HG03469 (cell line): ENCODE results near the gene ATXN1.
A peak's percentile ranks its signal among the peaks of the same experiment; 100 is the strongest.

Experiments
- ATAC-seq: cut with Tn5 transposase; IDR thresholded peaks from one replicate; pipeline ENCODE4 v1.9.1; 2021; ENCODE audit warnings: mild to moderate bottlenecking, moderate library complexity, moderate number of reproducible peaks; ENCODE audit not compliant: unreplicated experiment

ATXN1 gene

DNA sequence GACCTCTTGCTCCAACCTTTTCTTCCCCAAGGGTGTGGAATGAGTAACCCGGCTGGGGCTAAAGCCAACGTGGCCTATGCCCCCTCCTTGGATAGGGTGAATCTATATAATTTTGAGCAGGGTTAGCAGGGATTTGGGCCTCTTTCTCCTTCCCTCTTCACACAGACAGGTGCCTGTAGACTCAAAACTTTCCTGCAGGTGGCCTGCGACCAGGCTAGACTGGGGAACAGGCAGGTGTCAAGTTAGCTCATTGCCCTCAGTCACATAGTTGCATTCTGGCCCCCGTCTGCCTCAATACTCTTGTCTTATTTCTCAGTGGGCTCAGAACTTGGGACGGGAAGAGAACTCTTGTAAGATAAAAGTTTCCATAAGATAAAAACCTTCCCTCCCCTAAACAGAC, 243.0 kb downstream of the ATXN1 start:
- ATAC-seq = no peak

DNA sequence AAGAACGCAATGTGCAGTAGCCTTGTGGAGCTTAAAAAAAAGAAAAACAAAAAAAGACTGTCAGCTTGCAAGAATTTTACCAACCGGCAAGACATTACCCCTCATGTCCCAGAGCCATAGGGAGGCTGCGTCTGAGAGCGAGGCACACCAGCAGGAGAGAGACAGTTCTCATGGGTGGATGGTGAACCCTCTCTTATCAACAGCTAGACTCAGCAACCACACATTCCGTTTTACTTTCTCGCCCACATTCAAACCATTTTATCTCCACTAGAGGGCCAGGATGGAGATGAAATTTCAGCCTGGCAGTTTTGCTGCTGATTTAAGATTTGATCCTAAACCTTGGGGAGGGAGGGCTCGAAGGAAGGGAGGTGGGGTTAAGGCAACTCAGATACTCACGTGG, 247.0 kb downstream of the ATXN1 start:
- no peak for ATAC-seq

DNA sequence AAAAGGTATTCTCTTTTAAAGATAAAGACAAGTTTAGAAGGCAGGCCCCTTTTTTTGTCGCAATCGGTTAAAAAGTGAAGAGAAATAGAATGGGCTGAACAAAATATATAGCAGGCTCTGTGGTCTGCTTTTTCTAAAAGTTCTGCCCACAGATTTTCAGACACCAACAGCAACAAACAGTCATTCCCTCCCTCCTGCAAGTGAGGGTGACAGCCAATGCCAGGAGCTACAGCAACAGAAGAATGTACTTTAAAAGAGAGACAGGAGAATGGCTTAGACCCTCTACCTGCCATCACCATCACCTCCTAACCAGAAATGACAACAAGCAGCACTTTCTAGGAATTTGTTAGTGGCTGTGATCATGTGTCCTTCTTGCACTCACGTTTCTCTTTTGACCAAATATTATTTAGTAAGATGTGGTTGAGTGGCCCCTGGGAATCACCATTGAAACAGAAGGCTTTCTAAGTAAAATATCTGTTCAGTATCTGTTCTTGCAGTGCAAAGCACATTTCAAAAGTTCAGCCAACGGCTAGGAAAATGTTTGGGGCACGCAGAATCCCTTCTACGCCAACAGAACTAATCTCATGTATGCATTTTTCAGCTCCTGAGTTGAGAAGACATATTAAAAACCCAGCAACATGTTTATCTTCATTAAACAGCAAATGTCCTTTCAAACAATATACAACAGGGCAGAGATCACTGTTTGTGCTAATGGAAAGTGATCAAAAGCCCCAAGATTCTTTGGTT, 248.5 kb downstream of the ATXN1 start:
- ATAC-seq = no peak

- peak; percentile 40 for ATAC-seq
Measured at GRCh38 chr6:16511723-16512489, 249.4 kb downstream of the ATXN1 start.

GRCh38 chr6:16511040-16511660, 250.1 kb downstream of the ATXN1 start:
- no peak for ATAC-seq

- ATAC-seq = no peak
Measured at GRCh38 chr6:16510245-16510644, 251.0 kb downstream of the ATXN1 start.

DNA sequence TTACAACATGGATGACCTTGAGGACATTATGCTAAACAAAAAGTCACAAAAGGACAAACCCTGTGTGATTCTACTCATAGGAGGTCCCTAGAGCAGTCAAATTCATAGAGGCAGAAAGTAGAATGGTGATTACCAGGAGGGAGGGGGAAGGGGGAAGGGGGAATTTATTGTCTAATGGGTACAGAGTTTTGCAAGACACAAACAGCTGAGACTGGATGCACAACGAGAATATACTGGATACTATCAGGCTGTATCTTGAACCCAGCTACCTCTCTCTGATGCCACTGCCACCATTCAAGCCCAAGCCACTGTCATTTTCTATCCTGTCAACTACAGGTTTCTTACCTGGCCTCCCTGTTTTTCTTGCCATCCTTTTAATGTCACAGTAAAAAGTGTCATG, 252.3 kb downstream of the ATXN1 start:
- ATAC-seq = no peak

DNA sequence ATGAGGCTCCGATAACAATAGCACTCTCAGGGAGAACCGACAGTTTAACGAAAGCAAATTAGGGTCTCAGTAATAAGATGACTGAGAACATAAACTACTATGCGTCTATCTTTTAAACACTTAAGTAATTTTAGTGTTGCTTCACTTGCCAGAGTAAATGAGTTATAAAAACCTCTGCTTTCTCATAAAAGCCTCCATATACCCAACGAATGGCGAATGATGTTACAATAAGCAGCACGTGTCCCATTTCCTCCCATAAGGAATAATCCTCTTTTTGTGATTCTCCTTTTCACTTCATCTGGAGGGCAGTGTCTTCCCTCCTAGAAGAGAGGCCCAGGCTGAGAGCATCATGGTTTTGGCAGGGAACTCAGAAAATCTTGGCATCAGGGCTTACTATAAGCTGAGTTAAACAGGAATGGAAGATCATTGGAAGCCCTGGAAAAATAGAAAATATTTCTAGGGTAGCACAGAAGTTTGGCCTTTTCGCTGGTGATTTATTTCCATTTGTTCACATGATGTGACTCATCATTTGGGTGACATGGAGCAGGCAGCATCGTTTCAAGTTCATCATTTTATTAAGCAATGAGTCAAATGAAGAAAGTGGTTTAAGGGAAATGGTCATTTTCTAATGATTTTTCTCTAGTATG, 255.4 kb downstream of the ATXN1 start:
- no peak for ATAC-seq

DNA sequence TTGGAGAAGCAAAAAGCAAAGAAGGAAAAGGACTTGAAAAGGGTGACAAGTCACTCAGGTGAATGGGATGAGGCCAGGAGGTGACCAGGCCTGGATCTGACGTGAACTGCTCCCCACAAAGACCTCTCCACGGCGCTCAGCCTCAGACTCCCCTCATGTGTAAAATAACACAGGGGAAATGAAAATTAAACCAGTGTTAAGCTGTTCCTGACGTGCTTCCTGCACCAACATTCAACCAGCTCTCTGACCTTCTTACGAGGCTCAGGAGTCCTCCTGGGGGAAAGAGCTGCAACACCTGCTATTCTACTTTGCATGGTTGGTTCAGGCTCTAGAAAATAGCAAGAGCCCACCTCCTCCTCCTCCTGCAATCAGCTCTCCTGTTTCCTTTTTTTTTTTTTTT, 256.7 kb downstream of the ATXN1 start:
- ATAC-seq = no peak

DNA sequence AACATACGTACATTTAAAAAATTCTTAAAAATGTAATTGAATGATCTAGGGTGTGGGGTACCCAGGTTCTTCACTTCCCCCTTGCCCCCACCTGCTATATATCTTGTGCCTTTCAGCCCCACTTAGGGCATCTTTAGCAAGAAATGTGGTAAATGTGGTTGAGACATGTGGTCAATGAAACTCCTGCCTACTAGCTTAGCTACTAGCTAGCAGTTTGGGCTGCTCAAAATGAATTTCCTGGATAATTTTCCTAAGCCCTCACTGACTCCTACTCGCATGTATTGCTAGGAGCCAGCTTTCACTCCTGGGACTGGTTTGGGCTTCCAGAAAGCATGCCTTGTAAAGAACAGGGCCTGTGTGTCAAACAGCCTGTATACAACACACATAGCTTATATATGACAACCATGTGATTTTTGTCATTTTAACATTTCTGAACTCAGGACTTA, 257.3 kb downstream of the ATXN1 start:
- ATAC-seq = peak; percentile 57

DNA sequence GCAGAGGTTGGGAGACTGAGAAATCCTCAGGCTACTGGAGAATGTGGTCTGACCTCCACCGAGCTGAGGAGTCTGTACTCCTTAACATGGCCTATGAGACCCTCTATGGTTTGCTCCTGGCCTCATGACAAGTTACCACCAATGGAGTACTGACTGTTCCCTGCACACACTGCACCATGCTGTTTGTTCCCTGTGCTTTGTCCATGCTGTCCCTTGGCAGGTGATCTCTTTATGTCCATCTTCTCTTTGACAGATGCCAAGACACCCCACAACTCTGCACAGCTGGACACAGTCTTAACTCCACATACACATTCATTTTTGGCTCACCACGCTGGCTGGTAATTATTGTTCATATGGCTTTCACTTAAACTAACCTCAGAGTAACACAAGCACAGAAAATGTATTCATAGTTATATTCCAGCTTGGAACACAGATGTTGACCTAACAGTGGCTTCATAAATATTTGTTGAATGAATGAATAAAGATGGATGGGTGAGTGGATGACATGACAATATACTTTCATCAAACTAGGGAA, 258.0 kb downstream of the ATXN1 start:
- ATAC-seq = no peak

GRCh38 chr6:16498957-16499356, 262.3 kb downstream of the ATXN1 start:
- no peak for ATAC-seq

- ATAC-seq = no peak
Measured at GRCh38 chr6:16498237-16498636, 263.0 kb downstream of the ATXN1 start.

GRCh38 chr6:16496991-16497801, 264.1 kb downstream of the ATXN1 start:
- no peak for ATAC-seq

DNA sequence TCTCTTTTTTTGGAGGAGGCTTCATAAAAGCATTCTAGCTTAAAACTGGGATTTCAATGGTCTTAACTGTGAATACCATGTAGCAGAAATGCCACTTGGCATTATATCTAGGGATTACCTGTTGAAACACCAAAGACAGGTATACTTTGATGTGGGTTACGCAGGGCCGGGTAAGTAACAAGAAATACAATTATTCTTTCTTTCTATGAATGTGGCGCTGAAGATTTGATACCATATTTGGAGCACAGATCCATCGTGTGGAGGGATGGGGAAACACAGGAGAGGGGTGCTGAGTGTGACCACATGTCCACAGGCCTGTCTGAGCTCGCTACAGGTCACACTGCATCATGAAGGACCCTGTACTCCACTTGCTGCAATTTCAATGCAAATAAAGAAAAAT, 265.1 kb downstream of the ATXN1 start:
- no peak for ATAC-seq

DNA sequence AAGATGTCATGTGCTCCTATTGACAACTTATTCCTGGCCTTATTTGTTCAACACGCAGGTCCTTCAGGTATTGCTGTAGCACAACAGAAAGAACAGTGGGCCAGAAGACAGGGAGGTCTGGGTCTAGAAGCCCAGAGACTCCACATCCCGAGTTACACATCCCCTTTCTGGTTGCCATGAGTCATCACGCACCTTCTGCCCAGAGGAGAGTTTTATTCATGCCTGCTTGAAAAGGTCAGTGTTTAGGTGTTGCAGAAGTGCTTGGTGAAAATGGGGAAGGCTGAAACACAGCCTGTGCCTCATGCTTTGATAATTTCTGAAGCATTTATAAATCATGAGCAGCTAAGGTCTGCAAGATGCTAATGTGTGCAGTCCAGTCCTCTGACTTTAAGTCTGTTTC, 266.5 kb downstream of the ATXN1 start:
- ATAC-seq = peak; percentile 84

- no peak for ATAC-seq
Measured at GRCh38 chr6:16493802-16494201, 267.5 kb downstream of the ATXN1 start.

GRCh38 chr6:16493112-16493511, 268.1 kb downstream of the ATXN1 start:
- ATAC-seq = no peak

- no peak for ATAC-seq
Measured at GRCh38 chr6:16491666-16492313, 269.5 kb downstream of the ATXN1 start.

DNA sequence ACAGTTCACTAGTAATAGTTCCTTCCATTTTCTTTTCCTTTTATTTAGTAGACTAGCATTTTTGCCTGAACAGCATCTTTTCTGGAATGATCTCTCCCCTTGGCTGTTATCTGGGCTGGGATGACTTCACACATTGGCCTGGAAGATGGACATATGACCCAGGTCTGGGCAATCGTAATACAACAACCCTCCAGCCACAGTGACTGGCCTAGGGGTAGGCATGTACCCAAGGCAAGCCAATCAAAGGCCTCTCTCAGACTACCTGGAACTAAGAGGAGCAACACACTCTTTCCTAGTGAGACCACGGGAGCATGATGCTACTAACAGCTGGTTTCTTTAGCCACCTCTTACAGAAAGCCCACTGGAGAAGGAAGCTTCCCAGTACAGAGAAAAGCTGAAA, 270.6 kb downstream of the ATXN1 start:
- ATAC-seq = no peak
